HG03354 (cell line): Measurements from ENCODE around the gene OPCML.

Source experiments
- ATAC-seq: cut with Tn5 transposase; IDR thresholded peaks from one replicate; pipeline ENCODE4 v1.9.1; 2021; ENCODE audit warnings: mild to moderate bottlenecking; ENCODE audit not compliant: unreplicated experiment, poor library complexity, severe bottlenecking

Gene OPCML

DNA sequence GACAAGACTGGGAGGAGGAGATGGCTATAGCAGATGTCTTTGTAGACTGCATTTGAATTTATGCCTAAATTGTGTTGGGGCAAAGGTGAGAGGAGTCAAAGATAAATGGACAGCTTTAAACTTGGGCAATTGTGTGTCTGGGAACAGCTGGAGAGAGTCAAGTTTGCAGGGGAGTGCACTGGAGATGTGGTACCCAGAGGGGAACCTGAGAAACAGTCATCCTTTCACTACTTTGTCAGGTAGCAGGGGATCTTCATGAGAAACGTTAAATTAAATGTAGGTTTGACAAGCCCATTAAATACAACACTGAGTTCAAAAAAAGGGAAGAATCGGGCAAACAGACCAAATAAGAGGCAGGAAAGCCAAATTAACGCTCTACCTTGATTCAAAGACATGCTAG is 277.7 kb downstream of the OPCML start:
- no peak for ATAC-seq

GRCh38 chr11:133253570-133253969 is 278.7 kb downstream of the OPCML start:
- ATAC-seq, result no peak

- no peak for ATAC-seq
These were observed 280.5 kb downstream of the OPCML start for GRCh38 chr11:133251841-133252240.

DNA sequence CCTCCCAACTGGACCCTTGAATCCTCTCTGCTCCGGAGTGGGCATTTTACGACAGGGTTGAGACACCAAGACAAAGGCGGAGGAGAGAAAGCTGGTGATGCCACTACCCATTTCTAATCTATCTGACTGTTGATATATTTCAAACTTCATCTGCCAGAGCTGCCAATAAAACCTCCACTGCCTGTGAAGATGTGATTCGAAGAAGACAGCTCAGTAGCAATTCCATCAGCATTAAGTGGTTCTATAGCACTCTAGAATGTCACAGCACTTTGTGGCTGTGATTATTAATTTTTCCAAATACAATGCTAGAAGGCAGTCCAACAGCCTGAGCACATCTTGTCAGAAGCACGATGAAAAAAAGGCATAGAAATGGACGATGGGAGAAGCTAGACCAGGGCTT is 282.8 kb downstream of the OPCML start:
- ATAC-seq, result no peak

- ATAC-seq, result no peak
These were observed 283.2 kb downstream of the OPCML start for GRCh38 chr11:133249065-133249464.

GRCh38 chr11:133243832-133244231 is 288.5 kb downstream of the OPCML start:
- ATAC-seq, result no peak

- no peak for ATAC-seq
These were observed 291.2 kb downstream of the OPCML start for GRCh38 chr11:133240908-133241655.

DNA sequence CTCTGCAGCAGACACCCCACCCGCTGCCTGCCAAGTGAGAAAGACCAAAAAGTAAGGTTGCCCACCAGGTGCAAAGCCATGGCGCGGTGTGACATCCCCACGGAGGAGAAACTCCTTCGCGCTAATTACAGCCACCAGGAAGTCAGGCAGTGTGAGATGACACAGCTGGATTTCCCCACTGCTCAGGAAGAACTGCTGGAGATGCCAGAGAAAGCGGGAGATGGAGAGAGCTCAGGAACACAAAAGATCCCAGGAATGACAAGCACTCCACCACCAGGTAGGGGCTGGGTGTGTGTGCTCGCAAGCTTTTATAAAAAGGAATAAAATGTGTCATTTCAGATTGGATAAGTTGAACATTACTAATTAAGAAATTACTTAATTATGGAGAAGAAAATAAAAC is 292.7 kb downstream of the OPCML start:
- no peak for ATAC-seq

DNA sequence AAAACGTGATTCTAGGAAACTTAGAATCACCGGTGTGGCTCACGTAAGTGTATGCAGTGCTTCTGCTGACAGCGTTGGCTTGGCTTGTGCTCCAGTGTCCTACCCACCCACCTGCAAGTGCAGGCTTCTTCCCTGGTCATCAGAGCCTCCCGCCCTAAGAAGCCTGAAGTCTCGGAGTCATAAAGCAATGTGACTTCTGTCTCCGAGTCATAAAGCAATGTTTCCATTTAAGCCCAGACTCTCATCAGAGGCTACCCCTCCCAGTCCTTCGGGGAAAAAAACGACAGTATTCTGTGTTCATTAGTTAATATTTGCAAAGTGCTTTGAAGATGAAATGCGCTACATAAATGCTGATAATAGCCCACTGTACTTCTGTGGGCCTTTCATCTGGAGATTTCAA is 293.8 kb downstream of the OPCML start:
- no peak for ATAC-seq

- ATAC-seq, result no peak
These were observed 294.3 kb downstream of the OPCML start for GRCh38 chr11:133238027-133238426.

DNA sequence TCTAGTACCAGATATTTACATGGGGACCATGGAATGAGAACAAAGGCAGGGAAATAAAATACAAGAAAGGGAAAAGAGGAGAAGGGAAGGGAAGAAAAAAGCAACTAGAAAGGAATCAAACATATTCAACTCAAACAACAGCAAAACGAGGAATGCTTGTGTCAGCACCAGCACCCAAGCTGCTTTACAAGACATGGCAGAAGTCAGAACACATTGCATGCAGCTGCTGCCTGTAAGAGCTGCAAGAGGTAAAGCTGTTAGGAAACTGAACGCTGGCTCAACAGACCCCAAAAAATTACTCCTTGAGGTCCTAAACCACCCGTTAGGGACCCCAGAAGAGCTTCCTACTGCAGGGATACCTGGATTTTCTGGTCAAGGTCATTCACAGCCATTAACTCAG is 296.9 kb downstream of the OPCML start:
- ATAC-seq, result no peak

DNA sequence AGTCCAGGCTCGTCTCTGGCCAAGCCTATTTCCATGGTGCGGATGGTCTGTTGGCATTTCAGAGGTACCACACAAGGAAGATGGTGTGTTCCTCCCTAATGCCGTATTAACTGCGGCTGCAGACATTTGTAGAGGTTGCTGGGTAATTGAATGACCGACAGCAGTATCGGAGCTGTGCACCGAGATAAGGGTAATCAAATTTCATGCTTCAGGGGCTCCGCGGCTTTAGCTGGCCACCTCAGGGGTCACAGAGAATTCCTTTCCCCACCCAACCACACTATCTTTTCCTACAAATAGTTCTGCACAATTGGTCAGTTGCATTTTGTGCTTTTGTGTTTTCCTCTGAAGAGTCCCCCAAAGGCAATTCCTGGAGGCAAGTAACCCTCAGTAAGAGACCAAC is 297.4 kb downstream of the OPCML start:
- ATAC-seq, result no peak

DNA sequence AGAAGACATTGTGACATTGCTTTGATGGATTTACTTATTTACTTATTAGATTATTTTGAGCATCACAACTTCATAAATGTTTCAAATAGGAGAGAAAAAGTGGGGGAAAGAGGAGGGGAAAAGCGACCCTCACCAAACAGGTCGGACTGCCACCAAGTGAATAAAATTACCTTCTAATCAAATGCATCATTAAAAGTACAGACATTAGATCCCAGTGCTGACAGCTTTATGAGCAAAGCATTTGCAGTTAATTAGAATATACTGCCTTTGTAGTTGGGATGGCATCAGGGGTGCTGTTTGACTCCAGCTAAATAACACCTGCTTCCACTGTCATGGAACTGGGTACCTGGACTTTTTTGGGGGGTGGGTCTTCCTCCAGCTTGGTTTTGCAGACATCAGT is 299.6 kb downstream of the OPCML start:
- ATAC-seq, result no peak

GRCh38 chr11:133230431-133230830 is 301.9 kb downstream of the OPCML start:
- ATAC-seq, result no peak

GRCh38 chr11:133228471-133229329 is 303.6 kb downstream of the OPCML start:
- ATAC-seq, result no peak

- ATAC-seq, result no peak
These were observed 304.6 kb downstream of the OPCML start for GRCh38 chr11:133227632-133228111.

GRCh38 chr11:133224271-133224670 is 308.0 kb downstream of the OPCML start:
- no peak for ATAC-seq

GRCh38 chr11:133222425-133223330 is 309.6 kb downstream of the OPCML start:
- ATAC-seq, result no peak

GRCh38 chr11:133219543-133219942 is 312.8 kb downstream of the OPCML start:
- ATAC-seq, result no peak

DNA sequence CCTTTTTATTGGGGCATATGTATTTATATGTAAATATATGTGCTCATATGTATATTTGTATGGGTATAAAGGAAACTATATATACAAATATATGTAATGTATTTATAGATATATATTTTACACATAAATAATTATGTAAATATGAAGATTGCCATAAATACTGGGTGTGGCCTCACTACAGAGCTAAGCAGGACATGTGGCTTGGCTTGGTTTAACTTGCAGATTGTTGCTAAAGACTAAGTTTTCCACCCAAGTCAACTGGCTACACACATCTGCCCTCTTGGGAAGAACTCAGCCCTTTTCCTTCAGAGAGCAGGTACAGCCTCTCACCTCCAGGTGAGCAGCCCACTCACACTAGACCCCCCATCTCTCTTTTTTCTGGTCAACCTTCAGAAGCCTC is 315.5 kb downstream of the OPCML start:
- ATAC-seq, result no peak
